Ishikawa (cell line): Measurements from ENCODE around the gene LPAR1.

Experiments used
- EGR1 ChIP-seq: IDR thresholded peaks from 2 replicates; pipeline ENCODE4 v1.6.1; 2012
- EP300 ChIP-seq: IDR thresholded peaks from 2 replicates; pipeline ENCODE4 v1.6.1; 2012; ENCODE audit warnings: borderline replicate concordance
- NFIC ChIP-seq: IDR thresholded peaks from 2 replicates; pipeline ENCODE4 v1.6.1; 2012
- RAD21 ChIP-seq: IDR thresholded peaks from 2 replicates; pipeline ENCODE4 v1.6.1; 2012; ENCODE audit warnings: low read depth
- TCF12 ChIP-seq: IDR thresholded peaks from 2 replicates; pipeline ENCODE4 v1.6.1; 2012; ENCODE audit warnings: low read depth
- TEAD4 ChIP-seq: IDR thresholded peaks from 2 replicates; pipeline ENCODE4 v1.6.1; 2012
- YY1 ChIP-seq: IDR thresholded peaks from 2 replicates; pipeline ENCODE4 v1.6.1; 2012; ENCODE audit warnings: low read depth
- ZBTB7A ChIP-seq: IDR thresholded peaks from 2 replicates; pipeline ENCODE4 v1.6.1; 2012; ENCODE audit warnings: low read depth
- TF ChIP-seq, protein P1 (sequence below): IDR thresholded peaks from 2 replicates; pipeline ENCODE4 v1.6.1; 2012; ENCODE audit warnings: low read depth, mild to moderate bottlenecking
- TF ChIP-seq, protein P2 (sequence below): IDR thresholded peaks from 2 replicates; pipeline ENCODE4 v1.6.1; 2012
- TF ChIP-seq, protein P3 (sequence below): IDR thresholded peaks from 2 replicates; pipeline ENCODE4 v1.6.1; 2012

GRCh38 chr9:111034898-111035539 is 3.3 kb downstream of the LPAR1 start:
- TF ChIP-seq EP300 (no peak), TEAD4 (no peak), RAD21 (no peak), EGR1 (no peak), YY1 (no peak), ZBTB7A (no peak), TCF12 (no peak), NFIC (no peak)
- TF ChIP-seq, protein P1, sequence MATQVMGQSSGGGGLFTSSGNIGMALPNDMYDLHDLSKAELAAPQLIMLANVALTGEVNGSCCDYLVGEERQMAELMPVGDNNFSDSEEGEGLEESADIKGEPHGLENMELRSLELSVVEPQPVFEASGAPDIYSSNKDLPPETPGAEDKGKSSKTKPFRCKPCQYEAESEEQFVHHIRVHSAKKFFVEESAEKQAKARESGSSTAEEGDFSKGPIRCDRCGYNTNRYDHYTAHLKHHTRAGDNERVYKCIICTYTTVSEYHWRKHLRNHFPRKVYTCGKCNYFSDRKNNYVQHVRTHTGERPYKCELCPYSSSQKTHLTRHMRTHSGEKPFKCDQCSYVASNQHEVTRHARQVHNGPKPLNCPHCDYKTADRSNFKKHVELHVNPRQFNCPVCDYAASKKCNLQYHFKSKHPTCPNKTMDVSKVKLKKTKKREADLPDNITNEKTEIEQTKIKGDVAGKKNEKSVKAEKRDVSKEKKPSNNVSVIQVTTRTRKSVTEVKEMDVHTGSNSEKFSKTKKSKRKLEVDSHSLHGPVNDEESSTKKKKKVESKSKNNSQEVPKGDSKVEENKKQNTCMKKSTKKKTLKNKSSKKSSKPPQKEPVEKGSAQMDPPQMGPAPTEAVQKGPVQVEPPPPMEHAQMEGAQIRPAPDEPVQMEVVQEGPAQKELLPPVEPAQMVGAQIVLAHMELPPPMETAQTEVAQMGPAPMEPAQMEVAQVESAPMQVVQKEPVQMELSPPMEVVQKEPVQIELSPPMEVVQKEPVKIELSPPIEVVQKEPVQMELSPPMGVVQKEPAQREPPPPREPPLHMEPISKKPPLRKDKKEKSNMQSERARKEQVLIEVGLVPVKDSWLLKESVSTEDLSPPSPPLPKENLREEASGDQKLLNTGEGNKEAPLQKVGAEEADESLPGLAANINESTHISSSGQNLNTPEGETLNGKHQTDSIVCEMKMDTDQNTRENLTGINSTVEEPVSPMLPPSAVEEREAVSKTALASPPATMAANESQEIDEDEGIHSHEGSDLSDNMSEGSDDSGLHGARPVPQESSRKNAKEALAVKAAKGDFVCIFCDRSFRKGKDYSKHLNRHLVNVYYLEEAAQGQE = no peak
- TF ChIP-seq, protein P2, sequence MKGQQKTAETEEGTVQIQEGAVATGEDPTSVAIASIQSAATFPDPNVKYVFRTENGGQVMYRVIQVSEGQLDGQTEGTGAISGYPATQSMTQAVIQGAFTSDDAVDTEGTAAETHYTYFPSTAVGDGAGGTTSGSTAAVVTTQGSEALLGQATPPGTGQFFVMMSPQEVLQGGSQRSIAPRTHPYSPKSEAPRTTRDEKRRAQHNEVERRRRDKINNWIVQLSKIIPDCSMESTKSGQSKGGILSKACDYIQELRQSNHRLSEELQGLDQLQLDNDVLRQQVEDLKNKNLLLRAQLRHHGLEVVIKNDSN = no peak
- TF ChIP-seq, protein P3, sequence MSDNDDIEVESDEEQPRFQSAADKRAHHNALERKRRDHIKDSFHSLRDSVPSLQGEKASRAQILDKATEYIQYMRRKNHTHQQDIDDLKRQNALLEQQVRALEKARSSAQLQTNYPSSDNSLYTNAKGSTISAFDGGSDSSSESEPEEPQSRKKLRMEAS = no peak
